ENCODE measurements around the gene TNFAIP1.

The TNFAIP1 gene

DNA sequence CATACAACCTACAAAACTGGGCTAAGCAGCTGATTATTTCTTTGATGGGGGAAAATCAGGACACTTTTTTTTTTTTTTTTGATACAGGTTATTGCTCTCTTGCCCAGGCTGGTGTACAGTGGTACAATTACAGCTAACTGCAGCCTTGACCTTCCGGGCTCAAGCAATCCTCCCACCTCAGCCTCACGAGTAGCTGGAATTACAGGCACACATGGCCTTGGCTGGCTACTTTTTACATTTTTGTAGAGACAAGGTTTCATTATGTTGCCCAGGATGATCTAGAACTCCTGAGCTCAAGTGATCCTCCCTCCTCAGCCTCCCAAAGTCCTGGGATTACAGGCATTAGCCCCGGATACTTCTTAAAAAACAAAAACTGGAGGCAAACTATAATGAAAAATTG, 37.1 kb upstream of the TNFAIP1 start:
- H3K4me3 ChIP-seq (ENCODE audit: low read depth in 1 of 2, low read length in 2 of 2), result no peak overlapping the region
- H3K4me1 ChIP-seq (ENCODE audit: insufficient read depth, low read length), result no peaks in the 10 kb centered on the region
- no peak for TF ChIP-seq CTCF (IDR thresholded peaks at IDR 0.05; ENCODE audit: borderline replicate concordance, extremely low read depth, low read length, poor library complexity, severe bottlenecking)
- no peak for TF ChIP-seq EZH2 (IDR thresholded peaks at IDR 0.05; ENCODE audit: borderline replicate concordance, low read depth, low read length, severe bottlenecking)
- H3K4me2 ChIP-seq (ENCODE audit: insufficient read depth, low read length), result no peak overlapping the region
- no peak overlapping the region for H3K27ac ChIP-seq (ENCODE audit: low read length)
- H3K9ac ChIP-seq (ENCODE audit: low read depth, low read length), result no peak overlapping the region
- H3K36me3 ChIP-seq (ENCODE audit: insufficient read depth, low read length), result no peaks in the 10 kb centered on the region
- H2AFZ ChIP-seq (ENCODE audit: low read depth, low read length), result no peak overlapping the region
- ATAC-seq (ENCODE audit: insufficient read depth, low read depth), result no peak
- H3K79me2 ChIP-seq (ENCODE audit: insufficient read depth, low read length), result no peaks in the 10 kb centered on the region
- H3K9me3 ChIP-seq (ENCODE audit: insufficient read depth, low read length, severe bottlenecking), result no peaks in the 10 kb centered on the region
- DNase-seq, result no peak
- peaks cover 6% of the 10 kb centered on the region for H3K27me3 ChIP-seq (ENCODE audit: insufficient read depth, low read length, poor library complexity)
- H4K20me1 ChIP-seq (ENCODE audit: insufficient read depth, low read length), result no peaks in the 10 kb centered on the region

GRCh38 chr17:28306954-28307401, 28.6 kb upstream of the TNFAIP1 start:
- no peak overlapping the region for H2AFZ ChIP-seq (ENCODE audit: low read depth, low read length)
- no peaks in the 10 kb centered on the region for H3K4me1 ChIP-seq (ENCODE audit: insufficient read depth, low read length)
- no peak overlapping the region for H3K27ac ChIP-seq (ENCODE audit: low read length)
- no peaks in the 10 kb centered on the region for H3K36me3 ChIP-seq (ENCODE audit: insufficient read depth, low read length)
- no peak overlapping the region for H3K4me3 ChIP-seq (ENCODE audit: low read depth in 1 of 2, low read length in 2 of 2)
- H3K27me3 ChIP-seq (ENCODE audit: insufficient read depth, low read length, poor library complexity), result peaks cover 4% of the 10 kb centered on the region
- TF ChIP-seq CTCF (IDR thresholded peaks at IDR 0.05; ENCODE audit: borderline replicate concordance, extremely low read depth, low read length, poor library complexity, severe bottlenecking), result no peak
- TF ChIP-seq EZH2 (IDR thresholded peaks at IDR 0.05; ENCODE audit: borderline replicate concordance, low read depth, low read length, severe bottlenecking), result no peak
- H3K4me2 ChIP-seq (ENCODE audit: insufficient read depth, low read length), result no peak overlapping the region
- no peaks in the 10 kb centered on the region for H3K79me2 ChIP-seq (ENCODE audit: insufficient read depth, low read length)
- H3K9ac ChIP-seq (ENCODE audit: low read depth, low read length), result no peak overlapping the region
- H4K20me1 ChIP-seq (ENCODE audit: insufficient read depth, low read length), result no peaks in the 10 kb centered on the region
- H3K9me3 ChIP-seq (ENCODE audit: insufficient read depth, low read length, severe bottlenecking), result no peaks in the 10 kb centered on the region
- ATAC-seq (ENCODE audit: insufficient read depth, low read depth) (no peak), DNase-seq (no peak)

DNA sequence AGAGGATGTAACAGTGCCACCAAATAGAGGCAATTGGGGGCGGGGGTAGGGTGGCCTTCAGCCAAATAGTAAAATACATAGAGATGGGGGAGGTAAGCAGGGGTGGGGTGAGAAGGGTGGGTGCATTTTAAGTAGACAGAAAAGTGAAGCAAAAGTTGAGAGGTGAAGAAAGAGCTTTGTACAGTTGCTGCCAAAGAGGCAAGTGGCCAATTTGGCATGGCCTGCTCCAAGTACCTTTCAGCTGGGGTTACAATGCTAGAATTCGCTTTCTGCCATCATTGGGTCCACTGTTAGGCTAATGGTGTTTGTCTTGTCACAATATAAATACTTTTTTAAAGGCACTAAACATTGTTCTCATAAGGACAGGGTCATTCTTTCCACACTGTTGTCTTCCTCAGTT, 21.7 kb upstream of the TNFAIP1 start:
- TF ChIP-seq CTCF (IDR thresholded peaks at IDR 0.05; ENCODE audit: borderline replicate concordance, extremely low read depth, low read length, poor library complexity, severe bottlenecking) (no peak), EZH2 (IDR thresholded peaks at IDR 0.05; ENCODE audit: borderline replicate concordance, low read depth, low read length, severe bottlenecking) (no peak)
- DNase-seq, result no peak

More for the DNA sequence above, 21.7 kb upstream of the TNFAIP1 start:
- Histone ChIP-seq H3K36me3 (ENCODE audit: insufficient read depth, low read length) (no peaks in the 10 kb centered on the region), H3K9ac (ENCODE audit: low read depth, low read length) (no peak overlapping the region), H2AFZ (ENCODE audit: low read depth, low read length) (no peak overlapping the region), H3K4me3 (ENCODE audit: low read depth in 1 of 2, low read length in 2 of 2) (no peak overlapping the region), H3K27me3 (ENCODE audit: insufficient read depth, low read length, poor library complexity) (peaks cover 11% of the 10 kb centered on the region), H4K20me1 (ENCODE audit: insufficient read depth, low read length) (no peaks in the 10 kb centered on the region), H3K79me2 (ENCODE audit: insufficient read depth, low read length) (peaks cover 3% of the 10 kb centered on the region), H3K4me2 (ENCODE audit: insufficient read depth, low read length) (no peak overlapping the region), H3K27ac (ENCODE audit: low read length) (no peak overlapping the region), H3K9me3 (ENCODE audit: insufficient read depth, low read length, severe bottlenecking) (no peaks in the 10 kb centered on the region), H3K4me1 (ENCODE audit: insufficient read depth, low read length) (peaks cover 14% of the 10 kb centered on the region)
- ATAC-seq (ENCODE audit: insufficient read depth, low read depth), result no peak
